Ovary (tissue), 3 donors: ENCODE measurements around the gene GOPC.

Experiments
- EP300 ChIP-seq: sonication (generic); formaldehyde crosslinking; IDR thresholded peaks from one replicate; pipeline ENCODE4 v1.6.1; 2017; ENCODE audit warnings: antibody characterized with exemption
- POLR2A ChIP-seq: fragments of 450-650 bp; IDR thresholded peaks from one replicate; pipeline ENCODE4 v1.6.1; 2017; ENCODE audit warnings: antibody characterized with exemption, mild to moderate bottlenecking, moderate library complexity
- TF ChIP-seq, protein P1 (sequence below), 3 donors: fragments of 450-650 bp in 2 of 3; fragments of 200-600 bp in 1 of 3; IDR thresholded peaks; one replicate each; pipeline versions ENCODE4 v1.5.1 to v1.8.0; 2016 to 2022; ENCODE audit warnings: antibody characterized with exemption in 3 of 3, mild to moderate bottlenecking in 1 of 3
- donor health status: DM: no; HTN: no; CAD: no.

DNA sequence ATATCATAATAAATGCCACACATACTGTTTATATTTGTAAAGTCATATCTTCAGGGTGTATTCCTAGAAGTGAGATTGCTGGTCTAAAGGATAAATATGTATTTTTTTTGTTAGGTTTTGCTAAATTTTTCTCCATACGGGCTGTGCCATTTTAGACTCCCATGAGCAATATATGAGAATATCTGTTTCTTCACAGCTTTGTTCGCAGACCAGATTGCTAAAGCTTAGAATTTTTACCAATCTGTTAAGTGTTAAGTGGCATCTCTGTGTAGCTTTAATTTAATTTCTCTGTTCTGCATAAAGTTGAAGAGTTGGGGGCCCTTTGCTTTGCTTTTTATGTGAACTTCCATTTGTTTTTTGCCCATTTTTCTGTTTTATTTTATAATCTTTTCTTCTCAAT, 40.7 kb upstream of the GOPC start:
- TF ChIP-seq, protein P1, sequence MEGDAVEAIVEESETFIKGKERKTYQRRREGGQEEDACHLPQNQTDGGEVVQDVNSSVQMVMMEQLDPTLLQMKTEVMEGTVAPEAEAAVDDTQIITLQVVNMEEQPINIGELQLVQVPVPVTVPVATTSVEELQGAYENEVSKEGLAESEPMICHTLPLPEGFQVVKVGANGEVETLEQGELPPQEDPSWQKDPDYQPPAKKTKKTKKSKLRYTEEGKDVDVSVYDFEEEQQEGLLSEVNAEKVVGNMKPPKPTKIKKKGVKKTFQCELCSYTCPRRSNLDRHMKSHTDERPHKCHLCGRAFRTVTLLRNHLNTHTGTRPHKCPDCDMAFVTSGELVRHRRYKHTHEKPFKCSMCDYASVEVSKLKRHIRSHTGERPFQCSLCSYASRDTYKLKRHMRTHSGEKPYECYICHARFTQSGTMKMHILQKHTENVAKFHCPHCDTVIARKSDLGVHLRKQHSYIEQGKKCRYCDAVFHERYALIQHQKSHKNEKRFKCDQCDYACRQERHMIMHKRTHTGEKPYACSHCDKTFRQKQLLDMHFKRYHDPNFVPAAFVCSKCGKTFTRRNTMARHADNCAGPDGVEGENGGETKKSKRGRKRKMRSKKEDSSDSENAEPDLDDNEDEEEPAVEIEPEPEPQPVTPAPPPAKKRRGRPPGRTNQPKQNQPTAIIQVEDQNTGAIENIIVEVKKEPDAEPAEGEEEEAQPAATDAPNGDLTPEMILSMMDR (IDR thresholded peaks at IDR 0.05), result no peak
- no peak for TF ChIP-seq POLR2A
- TF ChIP-seq EP300, result no peak
